ENCODE data around the gene NOC4L.
"Not testable (repeated sequence)": the region's sequence is repeated elsewhere in the genome, so short reads cannot be mapped to it uniquely, and the experiment has no call there.

The NOC4L gene

DNA sequence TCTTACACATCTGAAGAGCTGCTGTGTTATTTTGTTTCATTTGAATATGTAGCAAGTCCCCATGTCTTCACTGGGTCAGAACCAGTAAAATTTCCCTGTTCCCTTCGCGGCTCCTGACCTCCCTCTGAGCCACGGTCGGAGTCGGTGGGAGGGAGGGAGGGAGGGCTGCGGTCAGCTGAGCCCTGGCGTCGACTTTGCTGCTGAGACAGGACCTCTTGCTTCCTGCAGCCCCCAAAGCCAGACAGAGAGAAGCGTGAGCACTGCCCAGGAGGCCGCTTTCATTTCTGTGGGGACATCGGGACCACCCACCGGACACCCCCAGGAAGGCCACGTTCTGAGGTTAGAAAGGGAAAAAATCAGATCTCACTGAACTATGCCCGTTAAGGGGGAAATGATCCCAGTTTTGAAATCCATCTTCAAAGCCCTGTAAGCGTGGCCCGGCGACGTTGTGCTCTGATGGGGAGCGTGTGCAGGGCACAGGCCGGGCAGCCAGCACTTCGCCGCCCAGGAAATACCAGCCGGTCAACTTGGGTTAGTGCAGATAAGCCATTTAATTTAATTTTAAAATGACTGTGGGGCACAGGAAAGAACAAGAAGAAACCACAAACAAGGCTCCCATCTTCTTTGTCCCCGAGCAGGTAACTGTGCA lies 42.1 kb downstream of the NOC4L start:
- DNase-seq = no peak

DNA sequence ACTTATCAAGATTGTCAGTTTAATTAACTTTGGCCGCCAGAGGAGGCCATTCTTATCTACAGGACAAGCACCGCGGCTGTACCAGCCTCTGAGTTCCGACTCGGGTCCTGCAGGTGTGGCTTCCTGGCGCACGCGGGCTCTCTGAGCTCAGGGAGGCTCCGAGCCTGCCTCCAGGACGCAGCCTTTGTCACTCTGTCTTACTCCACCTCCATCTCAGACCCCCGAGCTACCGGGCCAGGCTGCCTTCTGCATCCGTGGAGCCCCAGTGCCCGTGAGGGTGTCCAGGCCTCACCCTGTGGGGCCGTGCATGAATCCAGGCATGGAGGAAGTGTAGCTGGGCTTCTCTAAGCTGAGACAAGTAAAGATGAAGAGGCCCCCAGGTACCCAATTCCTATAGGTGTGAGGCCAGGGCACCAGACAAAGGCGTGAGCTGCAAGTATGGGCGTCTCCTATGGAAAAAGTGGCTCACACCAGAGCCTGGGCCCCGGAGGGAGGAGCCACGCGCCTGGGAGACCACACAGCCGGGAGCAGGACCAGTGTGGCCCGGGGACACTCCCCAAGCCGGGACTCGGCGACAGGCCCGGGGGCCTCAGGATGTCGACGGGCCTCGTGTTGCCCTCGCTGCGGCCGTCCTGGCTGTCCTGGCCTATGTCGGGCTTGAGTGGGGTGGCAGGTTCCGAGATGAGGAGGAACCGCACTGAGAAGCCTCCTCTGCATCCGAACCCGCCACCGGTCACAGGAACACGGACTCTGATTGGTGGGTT lies 42.8 kb downstream of the NOC4L start:
- DNase-seq = no peak

DNA sequence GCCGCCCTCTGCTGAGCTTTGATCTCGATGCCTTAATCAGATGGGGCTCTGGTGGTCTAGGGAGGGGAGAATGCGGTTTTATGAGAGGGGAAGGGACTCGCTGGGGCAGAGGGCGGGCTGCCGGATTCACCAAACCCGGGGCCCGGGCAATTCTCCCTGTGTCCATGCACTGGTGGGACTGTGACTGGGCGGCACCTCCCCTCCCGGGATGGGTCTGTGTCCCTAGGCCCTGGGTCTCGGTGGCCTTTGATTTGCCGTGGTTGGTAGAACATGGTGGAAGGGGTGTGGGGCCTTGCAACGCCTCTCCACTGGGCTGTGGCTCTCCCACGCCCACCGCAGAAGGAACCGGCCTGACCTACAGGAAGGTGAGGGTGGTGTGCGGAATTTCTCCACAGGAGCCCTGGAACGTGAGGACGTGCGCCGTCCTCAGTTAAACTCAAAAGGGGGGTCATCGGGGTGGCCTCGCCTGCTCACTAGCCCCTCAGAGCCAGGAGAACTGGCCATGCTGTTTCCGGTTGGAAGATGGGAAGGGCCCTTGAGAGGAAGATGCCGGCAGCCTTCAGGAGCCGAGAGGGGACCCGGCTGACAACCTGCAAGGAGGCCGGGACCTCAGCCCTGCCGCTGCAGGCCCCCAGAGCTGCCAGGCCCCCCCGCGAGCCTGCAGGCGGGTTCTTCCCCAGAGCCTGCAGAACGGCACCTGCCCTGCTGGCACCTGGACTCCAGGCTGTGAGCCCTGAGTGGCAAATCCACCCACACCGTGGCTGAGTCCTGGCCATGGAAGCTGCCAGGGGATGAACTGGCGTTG lies 43.6 kb downstream of the NOC4L start:
- DNase-seq = no peak

DNA sequence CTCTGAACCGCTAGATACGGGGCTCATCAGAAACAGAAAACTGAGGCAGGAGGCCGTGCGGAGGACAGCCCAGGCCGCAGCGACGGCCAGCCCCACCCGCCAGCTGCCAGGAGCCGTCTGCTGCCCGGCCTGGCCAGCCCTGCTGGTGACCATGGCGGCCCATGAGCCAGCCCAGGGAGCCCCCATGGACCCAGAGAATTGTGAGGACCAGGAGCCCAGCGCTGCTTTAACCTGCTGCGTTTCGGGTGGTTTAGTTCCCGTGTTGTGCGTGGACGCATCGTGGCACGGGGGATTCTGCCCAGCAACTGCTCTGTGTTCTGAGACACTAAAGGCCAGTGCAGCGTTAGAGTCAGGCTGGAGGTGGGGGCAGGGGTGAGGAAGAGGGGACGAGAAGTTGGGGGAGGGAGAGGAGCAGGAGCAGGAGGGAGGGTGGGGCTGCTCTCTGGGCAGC lies 44.2 kb downstream of the NOC4L start:
- no peak for DNase-seq

DNA sequence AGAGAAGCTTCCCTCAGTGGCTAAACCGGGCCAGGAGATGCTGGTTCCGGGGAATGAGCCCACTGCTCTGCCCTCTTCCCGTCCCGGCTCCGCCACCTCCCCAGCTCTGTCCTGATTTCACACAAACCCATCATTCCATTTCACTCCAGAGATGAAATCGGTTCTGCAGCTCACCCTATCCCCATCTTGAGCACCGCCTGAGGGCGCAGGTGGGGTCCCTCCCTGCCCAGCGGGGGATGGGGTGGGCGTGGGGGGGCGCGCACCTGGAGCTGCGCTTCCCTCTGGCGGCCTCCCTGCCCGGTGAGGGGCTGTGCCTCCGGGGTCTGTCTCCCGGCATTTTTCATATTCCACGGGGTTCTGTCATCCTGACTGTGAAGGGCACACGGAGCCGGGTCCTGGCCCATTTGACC lies 44.7 kb downstream of the NOC4L start:
- DNase-seq = no peak

DNA sequence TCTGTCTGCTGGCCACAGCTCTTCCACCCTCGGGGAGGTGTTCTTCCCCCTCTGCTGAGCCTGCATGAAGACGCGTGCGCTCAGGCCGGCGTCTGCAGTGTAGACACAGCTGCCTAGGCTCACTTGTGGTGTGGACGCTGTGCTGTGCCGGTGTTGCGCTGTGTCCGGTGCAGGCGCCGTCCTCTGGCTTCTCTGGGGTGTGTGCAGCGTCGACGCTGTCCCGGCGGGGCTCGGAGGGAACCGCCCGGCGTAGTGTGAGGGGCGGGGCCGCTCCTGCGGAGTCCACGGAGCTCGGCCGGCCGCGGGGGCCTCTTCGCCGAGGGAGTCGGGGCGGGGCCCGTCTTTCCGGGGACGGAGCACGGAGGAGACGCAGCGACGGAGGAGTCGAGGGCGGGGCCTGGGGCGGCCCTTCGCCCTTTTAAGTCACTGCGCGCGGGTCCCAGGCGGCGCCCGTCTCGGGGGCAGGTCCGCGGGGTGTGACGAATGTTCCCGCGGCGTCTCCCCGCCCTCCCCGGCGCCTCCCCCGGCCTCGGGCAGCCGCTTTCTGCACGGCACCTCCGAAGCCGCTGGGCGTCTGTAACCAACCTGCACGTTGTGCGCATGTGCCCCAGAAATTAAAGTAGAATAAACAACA lies 45.2 kb downstream of the NOC4L start:
- DNase-seq = peak; percentile 97

DNA sequence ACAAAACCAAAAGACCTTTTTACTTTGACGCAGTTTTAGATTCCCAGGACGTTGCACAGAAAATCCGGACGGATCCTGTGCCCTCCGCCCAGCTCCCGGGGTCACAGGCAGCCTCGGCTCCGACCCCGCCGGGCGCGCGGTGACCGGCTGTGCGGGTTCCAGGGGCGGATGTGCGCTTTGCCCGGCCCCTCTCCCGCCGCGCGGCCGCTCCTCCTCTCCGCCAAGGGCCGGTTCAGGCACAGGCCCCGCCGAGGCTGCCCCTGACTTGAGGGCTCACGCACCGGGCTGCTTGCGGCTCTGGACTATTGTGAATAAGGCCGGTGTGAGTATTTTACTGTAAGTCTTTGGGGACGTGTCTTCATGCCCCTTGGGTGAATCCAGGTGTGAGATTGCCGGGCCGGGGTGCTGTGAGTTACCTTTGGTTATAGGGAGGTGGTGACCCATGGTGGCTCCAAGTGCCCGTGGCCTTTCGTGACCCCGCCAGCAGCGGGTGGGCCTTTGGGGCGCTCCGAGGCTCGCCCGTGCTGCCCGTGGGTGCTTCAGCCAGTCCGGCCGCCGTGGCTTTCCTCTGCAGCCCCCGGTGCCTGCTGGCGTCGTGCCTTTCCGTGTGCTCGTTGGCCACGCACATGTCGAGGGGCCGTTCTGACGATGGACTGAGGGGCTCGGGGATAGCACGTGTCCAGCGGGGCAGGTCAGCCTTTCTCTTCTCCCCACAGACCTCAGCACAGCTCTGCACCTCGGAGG lies 45.9 kb downstream of the NOC4L start:
- no peak for DNase-seq

DNA sequence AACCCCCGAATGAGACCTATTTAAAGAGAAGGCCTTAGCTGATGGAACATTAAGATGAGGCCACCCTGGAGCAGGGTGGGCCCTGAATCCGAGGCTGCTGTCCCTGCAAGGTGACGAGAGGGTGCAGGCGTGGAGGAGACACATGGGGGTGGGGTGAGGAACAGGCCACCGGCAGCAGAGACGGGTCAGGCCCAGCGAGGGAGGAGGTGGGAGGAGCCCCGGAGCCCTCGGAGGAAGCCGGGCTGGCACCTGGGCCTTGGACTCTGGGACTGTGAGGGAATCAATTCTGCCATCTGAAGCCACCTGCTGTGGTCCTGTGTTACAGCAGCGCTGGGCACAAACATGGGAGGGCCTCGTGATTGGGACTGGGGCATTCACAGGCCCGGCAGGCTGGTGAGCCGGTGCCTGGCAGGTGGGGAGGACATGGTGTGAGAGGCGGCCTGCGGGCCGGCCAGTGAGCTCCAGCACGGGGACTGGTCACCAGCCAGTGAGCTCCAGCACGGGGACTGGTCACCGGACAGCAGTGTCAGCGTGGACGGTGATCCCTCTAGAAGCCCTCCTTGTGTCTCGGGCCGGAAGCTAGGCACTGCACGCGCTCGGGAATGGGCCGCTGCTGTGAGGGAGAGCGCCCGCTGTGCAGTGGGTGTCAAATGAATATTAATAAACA lies 46.7 kb downstream of the NOC4L start:
- DNase-seq = no peak

DNA sequence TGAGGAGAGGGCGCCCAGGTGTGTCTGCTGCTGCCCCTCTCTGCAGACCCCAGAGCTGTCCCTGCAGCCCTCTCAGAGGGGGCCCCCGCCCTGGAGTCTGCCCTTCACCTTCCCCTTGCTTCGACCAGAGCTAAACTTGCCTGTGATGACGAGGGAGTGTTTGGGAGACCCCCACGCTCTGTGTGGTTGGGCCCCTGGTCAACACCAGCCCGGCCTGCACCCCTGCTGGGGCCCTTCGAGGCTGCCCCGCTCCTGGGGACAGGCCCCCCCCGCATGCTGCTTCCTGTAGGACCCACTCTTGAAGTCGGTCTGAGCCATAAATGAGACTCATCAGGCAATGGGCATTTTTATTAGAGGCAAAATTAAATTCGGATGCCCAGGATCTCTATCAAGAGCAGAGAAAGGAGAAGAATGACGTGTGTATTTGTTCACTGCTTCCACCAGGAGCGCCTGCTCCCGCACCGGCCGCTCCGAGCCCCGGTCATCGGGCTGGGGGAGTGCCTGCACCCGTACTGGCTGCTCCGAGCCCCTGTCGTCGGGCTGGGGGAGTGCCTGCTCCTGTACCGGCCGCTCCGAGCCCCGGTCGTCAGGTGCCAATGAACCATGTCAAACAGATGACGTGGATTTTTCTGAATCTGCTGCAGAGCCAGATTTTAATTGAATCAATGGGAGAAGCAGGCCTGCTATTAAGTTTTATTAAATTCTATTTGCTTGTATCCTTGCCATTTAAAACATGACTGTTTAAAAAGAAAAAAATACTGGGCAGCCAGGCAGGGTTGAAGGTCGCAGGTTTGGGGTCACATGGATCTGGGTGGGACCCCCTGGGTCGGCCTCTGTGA lies 47.7 kb downstream of the NOC4L start:
- no peak for DNase-seq

DNA sequence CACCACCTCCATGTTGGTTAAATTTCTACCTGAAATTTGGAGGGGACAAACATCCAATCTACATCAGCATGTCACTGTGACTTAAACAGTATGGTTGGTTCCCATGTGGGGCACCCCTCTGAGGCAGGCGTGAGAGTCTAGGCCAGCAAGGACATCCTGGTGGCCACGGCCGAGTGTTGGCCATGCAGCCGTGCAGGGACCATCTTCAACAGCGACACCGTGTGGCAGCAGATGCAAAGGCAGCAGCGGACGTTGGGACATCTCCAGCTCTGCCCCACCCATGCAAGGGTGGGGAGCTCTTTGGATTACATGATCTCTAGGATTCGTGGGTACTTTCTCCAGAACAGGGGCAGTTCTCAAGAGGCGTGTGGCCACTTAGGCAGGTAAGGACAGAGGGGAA lies 49.8 kb downstream of the NOC4L start:
- no peak for DNase-seq

DNA sequence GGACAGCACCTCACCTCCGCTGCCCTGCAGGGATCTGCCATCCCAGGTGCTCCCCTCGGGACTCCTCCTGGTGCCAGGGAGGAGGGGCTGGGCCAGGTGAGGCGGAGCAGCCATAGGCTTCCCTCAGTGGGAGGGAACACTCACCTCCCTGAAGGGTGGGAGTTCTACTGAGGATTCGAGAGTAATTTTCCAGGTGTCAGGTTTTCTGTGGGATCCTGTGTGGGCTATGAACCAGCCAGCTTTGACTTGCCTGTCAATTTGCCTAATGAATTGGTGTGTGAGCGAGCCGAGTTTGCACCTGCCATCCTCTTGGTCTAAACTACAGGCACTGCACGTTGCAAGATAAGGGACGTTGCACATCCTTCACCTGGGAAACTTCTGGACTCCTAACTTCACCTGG lies 50.3 kb downstream of the NOC4L start:
- no peak for DNase-seq

DNA sequence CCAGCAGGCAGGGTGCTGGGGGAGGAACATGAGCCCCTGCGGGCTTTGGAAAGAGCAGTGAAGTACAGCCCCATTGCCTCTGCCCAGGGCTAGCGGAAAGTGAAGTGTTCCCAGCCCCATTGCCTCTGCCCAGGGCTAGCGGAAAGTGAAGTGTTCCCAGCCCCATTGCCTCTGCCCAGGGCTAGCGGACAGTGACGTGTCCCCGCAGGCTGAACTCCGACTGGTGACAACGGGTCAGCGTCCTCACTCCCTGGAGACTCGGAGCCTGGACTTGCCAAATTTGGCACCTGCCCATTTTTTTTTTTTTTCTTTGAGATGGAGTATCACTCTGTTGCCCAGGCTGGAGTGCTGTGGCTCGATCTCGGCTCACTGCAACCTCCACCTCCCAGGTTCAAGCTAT lies 51.0 kb downstream of the NOC4L start:
- not testable (repeated sequence) for DNase-seq

DNA sequence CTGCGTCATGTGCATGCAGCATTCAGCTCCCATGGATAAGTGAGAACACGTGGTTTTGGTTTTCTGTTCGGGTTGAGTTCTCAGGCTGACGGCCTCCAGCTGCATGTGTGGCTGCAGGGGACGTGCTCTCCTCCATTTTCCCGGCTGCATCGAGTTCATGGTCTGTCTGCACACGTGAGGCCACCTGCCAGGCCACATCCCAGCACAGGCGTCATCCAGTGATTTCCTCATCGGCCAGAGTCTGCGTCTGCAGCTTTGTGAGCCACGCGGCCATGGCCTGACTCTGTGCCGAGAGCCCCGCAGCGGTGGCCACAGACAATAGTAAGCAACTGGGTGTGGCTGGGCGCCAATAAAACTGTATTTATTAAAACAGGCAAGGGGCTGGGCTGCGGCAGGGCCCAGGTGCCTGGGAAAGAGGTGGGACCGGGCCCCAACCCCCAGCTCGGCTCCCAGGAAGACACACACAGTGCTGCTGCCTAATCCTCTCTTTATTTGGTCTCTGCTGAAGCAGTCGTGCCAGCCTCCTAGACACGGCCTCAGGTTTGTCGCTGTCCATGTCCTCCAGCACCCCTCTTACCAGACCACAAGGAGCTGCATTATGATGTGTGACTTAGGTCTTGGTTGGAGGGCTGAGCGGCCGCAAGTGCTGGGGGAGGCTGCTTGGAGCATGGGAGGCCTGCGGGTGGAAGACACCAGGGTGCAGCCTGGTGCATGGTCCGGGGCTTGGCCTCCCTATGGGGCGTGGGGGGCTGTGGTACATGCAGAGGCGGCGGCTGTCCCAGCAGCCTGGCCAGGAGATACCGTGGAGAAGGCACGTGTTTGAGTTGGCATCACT lies 52.0 kb downstream of the NOC4L start:
- DNase-seq = no peak

DNA sequence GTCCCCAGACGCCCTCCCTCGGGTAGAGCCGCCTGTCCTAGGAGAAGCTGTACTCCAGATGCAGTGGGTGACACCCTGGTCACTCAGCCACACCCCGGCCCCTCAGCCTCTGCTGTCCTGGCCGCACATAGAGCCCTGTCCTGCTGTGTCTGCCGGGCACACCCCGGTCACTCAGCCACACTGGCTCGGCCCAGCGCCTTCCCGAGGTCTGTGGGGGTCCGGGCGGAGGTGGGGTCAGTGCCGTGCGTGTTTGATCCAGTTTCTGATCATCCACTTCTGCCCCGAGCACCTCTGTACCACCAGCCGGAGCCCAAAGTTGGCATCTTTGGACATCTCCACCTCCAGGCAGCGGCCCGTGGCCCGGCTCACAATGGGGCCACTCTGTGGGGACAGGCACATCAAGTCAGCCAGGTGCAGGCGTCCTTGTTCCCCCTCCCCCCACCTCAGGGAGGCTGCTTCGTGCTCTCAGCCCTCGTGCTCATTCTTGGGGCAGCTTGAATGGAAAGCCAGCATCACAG lies 52.7 kb downstream of the NOC4L start:
- DNase-seq = no peak

DNA sequence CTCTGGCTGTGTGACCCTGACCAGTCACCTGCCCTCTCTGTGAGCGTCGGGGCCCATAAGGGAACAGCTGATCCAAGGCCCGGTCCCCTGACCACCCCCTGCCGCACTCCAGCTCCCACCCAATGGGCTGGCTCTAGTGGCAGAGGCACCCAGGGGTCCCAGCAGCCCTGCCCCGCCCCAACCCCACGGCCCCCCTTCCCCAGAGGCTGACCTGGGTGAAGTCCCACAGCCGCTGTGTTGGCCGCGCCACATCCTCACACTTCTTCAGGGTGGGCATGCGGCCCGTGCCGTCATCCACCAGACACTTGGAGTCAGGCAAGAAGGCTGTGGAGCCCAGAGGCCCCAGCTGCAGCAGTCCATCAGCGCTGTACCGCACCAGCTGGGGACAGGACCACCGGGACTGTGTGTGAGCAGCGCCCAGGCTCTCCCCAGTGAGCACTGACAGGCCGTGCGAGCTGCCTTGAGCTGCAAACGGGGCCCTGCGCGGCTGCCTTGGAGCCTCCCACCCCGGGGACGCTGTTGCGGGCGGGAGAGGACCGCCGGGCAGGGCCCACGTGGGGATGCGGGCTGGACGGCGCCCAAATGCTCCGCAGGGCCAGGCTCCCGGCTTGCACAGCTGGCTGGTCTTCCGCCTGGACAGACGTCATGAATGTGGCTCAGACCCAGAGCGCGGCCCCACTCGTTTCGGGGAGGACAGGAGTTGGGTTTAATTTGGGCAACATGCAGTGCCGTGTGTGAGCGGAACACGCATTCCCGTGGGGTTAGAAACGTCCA lies 53.5 kb downstream of the NOC4L start:
- no peak for DNase-seq

DNA sequence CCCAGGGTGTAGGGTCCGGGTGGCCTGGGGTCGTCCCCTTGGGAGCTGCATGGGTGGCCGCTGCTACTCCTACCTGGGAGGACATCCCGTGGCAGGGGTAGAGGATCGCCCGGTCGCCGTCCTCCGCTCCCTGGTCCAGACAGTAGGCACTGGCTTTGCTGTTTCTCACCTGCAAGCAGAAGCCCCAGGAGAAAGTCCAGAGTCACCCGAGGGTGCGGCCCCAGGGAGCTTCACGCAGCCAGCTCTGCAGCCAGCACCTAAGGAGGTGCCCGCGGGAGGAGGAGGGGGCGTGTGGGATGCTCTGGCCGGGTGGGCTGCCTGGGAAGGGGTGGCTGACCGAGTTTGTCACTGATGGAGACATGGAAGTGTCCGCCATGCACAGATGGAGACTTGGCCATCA lies 54.8 kb downstream of the NOC4L start:
- DNase-seq = no peak

DNA sequence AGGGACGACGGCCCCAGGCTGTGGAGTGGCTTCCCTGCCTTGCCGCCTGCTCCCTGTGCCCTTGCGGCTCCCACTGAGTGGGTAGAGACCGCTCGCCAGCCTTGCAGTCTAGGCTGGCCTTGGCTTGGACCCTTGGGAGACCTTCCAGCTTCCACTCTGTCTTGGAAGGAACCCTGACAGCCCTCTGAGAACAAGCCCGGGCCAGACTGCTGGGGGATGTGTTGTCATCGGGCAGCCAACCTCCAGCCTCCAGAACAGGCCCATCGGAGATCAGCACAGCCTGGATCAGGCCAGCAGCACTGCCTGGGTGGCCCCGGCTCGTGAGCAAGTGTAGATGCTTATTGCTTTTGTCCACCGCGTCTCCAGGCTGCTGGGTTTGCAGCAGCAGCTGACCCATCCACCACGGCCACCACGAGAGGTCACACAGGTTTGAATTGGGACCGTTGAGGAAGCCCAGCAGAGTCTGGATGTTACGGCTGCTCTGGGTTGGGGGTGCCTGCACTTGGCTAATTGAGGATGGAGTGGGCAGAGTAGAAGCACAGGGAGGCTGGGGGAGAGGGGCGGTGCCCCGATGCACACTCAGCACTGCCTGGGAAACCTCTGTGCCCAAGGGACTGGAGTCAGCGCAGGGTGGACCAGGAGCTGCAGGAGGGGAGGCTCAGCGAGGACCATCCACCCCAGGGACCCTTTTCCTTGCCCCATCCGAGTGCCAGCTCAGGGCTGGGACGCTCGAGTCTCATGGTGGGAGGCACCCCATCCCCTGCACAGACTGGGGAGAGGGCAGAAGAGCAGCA lies 55.5 kb downstream of the NOC4L start:
- no peak for DNase-seq

DNA sequence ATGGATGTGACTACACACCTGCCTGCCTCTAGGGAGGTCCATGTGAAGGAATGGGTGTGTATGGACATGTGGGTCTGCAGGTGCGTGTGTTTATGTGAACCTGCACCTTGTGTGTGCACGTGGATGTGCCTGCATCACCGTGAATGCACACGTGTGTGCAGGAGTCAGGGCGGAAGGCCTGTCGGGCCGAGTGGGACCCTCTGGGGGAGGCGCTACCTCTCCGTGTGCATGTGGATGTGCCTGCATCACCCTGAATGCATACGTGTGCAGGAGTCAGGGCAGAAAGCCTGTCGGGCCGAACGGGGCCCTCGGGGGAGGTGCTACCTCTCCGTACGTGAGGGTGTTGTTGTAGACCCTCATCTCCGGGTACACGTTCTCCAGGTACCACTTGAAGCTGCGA lies 56.5 kb downstream of the NOC4L start:
- no peak for DNase-seq
